HCT116 (cell line): ENCODE measurements around the gene SPP2.

Source experiments
- CEBPB ChIP-seq: IDR thresholded peaks from 2 replicates; pipeline ENCODE4 v1.6.1; 2012; ENCODE audit warnings: low read depth
- EGR1 ChIP-seq: IDR thresholded peaks from 2 replicates; pipeline ENCODE4 v1.6.1; 2012; ENCODE audit warnings: low read depth
- ELF1 ChIP-seq: IDR thresholded peaks from 2 replicates; pipeline ENCODE4 v1.6.1; 2012; ENCODE audit warnings: low read depth, borderline replicate concordance
- POLR2A ChIP-seq: IDR thresholded peaks from 2 replicates; pipeline ENCODE4 v1.7.0; 2011; ENCODE audit warnings: borderline replicate concordance; ENCODE audit not compliant: insufficient read depth, insufficient read length; ENCODE audit errors: extremely low read depth
- POLR2AphosphoS5 ChIP-seq: IDR thresholded peaks from 2 replicates; pipeline ENCODE4 v1.6.1; 2011; ENCODE audit warnings: mild to moderate bottlenecking, low read depth, low read length, moderate library complexity
- SP1 ChIP-seq: IDR thresholded peaks from 2 replicates; pipeline ENCODE4 v1.6.1; 2012; ENCODE audit warnings: low read depth
- TCF7L2 ChIP-seq: IDR thresholded peaks from 2 replicates; pipeline ENCODE4 v1.7.0; 2011; ENCODE audit warnings: borderline replicate concordance, inconsistent platforms; ENCODE audit not compliant: insufficient read depth, insufficient read length; ENCODE audit errors: extremely low read depth
- ZNF274 ChIP-seq: fragments of 200-500 bp; sonication (Bioruptor generic); IDR thresholded peaks from 2 replicates; pipeline ENCODE4 v1.6.1; 2014; ENCODE audit warnings: mild to moderate bottlenecking, low read depth, low read length, inconsistent platforms
- TF ChIP-seq, protein P1 (sequence below), 3 experiments: fragments of 200-600 bp in 1 of 3; sonication (generic) in 1 of 3; IDR thresholded peaks in 2 of 3; conservative IDR thresholded peaks in 1 of 3; 2 replicates each; pipeline ENCODE4 v1.5.1; 2012 to 2017; ENCODE audit warnings: low read depth in 2 of 3, low read length in 2 of 3, antibody characterized with exemption in 1 of 3, borderline replicate concordance in 1 of 3, control low read depth in 1 of 3, mild to moderate bottlenecking in 1 of 3, mixed read lengths in 1 of 3, mixed run types in 1 of 3, moderate library complexity in 1 of 3; ENCODE audit not compliant: insufficient read depth in 1 of 3

DNA sequence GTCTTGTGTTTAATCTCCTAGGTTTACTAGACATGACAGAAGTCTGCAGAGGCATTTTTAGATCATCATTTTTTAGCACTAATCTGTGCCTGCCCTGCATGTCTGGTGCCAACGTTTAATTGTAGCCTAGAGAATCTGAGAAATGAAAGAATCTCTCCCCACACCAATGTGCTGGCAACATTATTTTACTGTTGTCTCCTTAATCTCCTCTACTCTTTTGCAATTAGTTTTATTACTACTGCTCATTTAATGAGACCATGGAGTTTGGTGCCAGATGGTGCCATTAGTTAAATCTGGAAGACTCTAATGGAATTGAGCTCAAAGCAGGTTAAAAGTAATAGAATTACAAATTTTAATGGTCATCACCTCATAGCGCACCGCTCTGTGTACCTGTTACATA lies 4.0 kb upstream of the SPP2 start:
- TF ChIP-seq TCF7L2 = no peak
- TF ChIP-seq, protein P1, sequence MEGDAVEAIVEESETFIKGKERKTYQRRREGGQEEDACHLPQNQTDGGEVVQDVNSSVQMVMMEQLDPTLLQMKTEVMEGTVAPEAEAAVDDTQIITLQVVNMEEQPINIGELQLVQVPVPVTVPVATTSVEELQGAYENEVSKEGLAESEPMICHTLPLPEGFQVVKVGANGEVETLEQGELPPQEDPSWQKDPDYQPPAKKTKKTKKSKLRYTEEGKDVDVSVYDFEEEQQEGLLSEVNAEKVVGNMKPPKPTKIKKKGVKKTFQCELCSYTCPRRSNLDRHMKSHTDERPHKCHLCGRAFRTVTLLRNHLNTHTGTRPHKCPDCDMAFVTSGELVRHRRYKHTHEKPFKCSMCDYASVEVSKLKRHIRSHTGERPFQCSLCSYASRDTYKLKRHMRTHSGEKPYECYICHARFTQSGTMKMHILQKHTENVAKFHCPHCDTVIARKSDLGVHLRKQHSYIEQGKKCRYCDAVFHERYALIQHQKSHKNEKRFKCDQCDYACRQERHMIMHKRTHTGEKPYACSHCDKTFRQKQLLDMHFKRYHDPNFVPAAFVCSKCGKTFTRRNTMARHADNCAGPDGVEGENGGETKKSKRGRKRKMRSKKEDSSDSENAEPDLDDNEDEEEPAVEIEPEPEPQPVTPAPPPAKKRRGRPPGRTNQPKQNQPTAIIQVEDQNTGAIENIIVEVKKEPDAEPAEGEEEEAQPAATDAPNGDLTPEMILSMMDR (IDR thresholded peaks at IDR 0.05 in 2 of 3, conservative IDR thresholded peaks at IDR 0.05 in 1 of 3; ENCODE audit: borderline replicate concordance in 1 of 3, insufficient read depth in 1 of 3, low read depth in 2 of 3, low read length in 2 of 3) = no peak
- TF ChIP-seq CEBPB = no peak
- no peak for TF ChIP-seq POLR2AphosphoS5
- TF ChIP-seq POLR2A = no peak
- TF ChIP-seq EGR1 = no peak
- TF ChIP-seq SP1 = no peak
- no peak for TF ChIP-seq ZNF274
- TF ChIP-seq ELF1 = no peak
